H9 (cell line): Measurements from ENCODE around the gene C2orf68. TPM values are rescaled to one million over a fixed set of nuclear protein-coding genes. Genes with fewer than 3 reads are reported as not detected.

Source experiments
- DNase-seq: peaks from one replicate; pipeline ENCODE4 v3.0.0-alpha.2; 2017
- H2AFZ ChIP-seq: one replicate; pipeline ENCODE4 v1.6.1; 2013; ENCODE audit warnings: mild to moderate bottlenecking, low read length, control low read depth, moderate library complexity
- H2AK5ac ChIP-seq: 2 replicates; pipeline ENCODE4 v1.6.1; 2013; ENCODE audit warnings: low read length, control low read depth, mixed read lengths; ENCODE audit not compliant: insufficient read length
- H2BK120ac ChIP-seq: one replicate; pipeline ENCODE4 v1.6.1; 2013; ENCODE audit warnings: low read depth, mild to moderate bottlenecking, low read length, control low read depth, inconsistent platforms; ENCODE audit not compliant: poor library complexity, severe bottlenecking
- H2BK12ac ChIP-seq: 2 replicates; pipeline ENCODE4 v1.6.1; 2013; ENCODE audit warnings: low read length, control low read depth, mixed read lengths, low read depth; ENCODE audit not compliant: insufficient read length
- H2BK15ac ChIP-seq: 2 replicates; pipeline ENCODE4 v1.6.1; 2013; ENCODE audit warnings: low read depth, low read length, control low read depth
- H2BK20ac ChIP-seq: one replicate; pipeline ENCODE4 v1.6.1; 2013; ENCODE audit warnings: low read depth, mild to moderate bottlenecking, low read length, control low read depth, inconsistent platforms; ENCODE audit not compliant: poor library complexity, severe bottlenecking
- H2BK5ac ChIP-seq: 2 replicates; pipeline ENCODE4 v1.6.1; 2013; ENCODE audit warnings: low read length, control low read depth, mixed read lengths; ENCODE audit not compliant: insufficient read length
- H3K14ac ChIP-seq: 2 replicates; pipeline ENCODE4 v1.6.1; 2013; ENCODE audit warnings: low read length, control low read depth; ENCODE audit not compliant: insufficient read depth
- H3K18ac ChIP-seq: 2 replicates; pipeline ENCODE4 v1.6.1; 2013; ENCODE audit warnings: low read depth, mild to moderate bottlenecking, mixed read lengths, low read length, control low read depth; ENCODE audit not compliant: insufficient read length
- H3K23ac ChIP-seq: 2 replicates; pipeline ENCODE4 v1.6.1; 2013; ENCODE audit warnings: low read length, control low read depth, mixed read lengths, low read depth; ENCODE audit not compliant: insufficient read length
- H3K23me2 ChIP-seq: 2 replicates; pipeline ENCODE4 v1.6.1; 2013; ENCODE audit warnings: low read depth, mild to moderate bottlenecking, mixed read lengths, low read length, control low read depth; ENCODE audit not compliant: insufficient read length, poor library complexity, severe bottlenecking
- H3K27ac ChIP-seq: 2 replicates; pipeline ENCODE4 v1.5.1; 2013; ENCODE audit warnings: low read length, control low read depth, mixed read lengths, low read depth; ENCODE audit not compliant: insufficient read length
- H3K27me3 ChIP-seq: 2 replicates; pipeline ENCODE4 v1.6.1; 2013; ENCODE audit warnings: low read length, control low read depth, inconsistent platforms; ENCODE audit not compliant: insufficient read depth
- H3K4ac ChIP-seq: 2 replicates; pipeline ENCODE4 v1.6.1; 2013; ENCODE audit warnings: low read depth, mild to moderate bottlenecking, control low read depth, inconsistent platforms, low read length, moderate library complexity
- H3K4me1 ChIP-seq: 2 replicates; pipeline ENCODE4 v1.6.1; 2013; ENCODE audit warnings: low read length, control low read depth, inconsistent platforms; ENCODE audit not compliant: insufficient read depth
- H3K4me2 ChIP-seq: 2 replicates; pipeline ENCODE4 v1.6.1; 2013; ENCODE audit warnings: low read length, control low read depth, mixed read lengths; ENCODE audit not compliant: insufficient read length, insufficient read depth
- H3K56ac ChIP-seq: 2 replicates; pipeline ENCODE4 v1.6.1; 2013; ENCODE audit warnings: low read depth, mild to moderate bottlenecking, mixed read lengths, low read length, control low read depth; ENCODE audit not compliant: insufficient read length
- H3K79me1 ChIP-seq: 2 replicates; pipeline ENCODE4 v1.6.1; 2013; ENCODE audit warnings: low read depth, mild to moderate bottlenecking, moderate library complexity, low read length, control low read depth, inconsistent platforms; ENCODE audit not compliant: insufficient read depth, poor library complexity, severe bottlenecking
- H3K79me2 ChIP-seq: 2 replicates; pipeline ENCODE4 v1.6.1; 2013; ENCODE audit warnings: low read length, control low read depth, inconsistent platforms; ENCODE audit not compliant: insufficient read depth
- H3K9ac ChIP-seq: 2 replicates; pipeline ENCODE4 v1.6.1; 2013; ENCODE audit warnings: low read length, control low read depth, mixed read lengths; ENCODE audit not compliant: insufficient read length; ENCODE audit errors: extremely low read depth
- H3K9me3 ChIP-seq: one replicate; pipeline ENCODE4 v1.6.1; 2013; ENCODE audit warnings: low read depth, low read length, inconsistent platforms; ENCODE audit not compliant: control insufficient read depth
- H3T11ph ChIP-seq: one replicate; pipeline ENCODE4 v1.6.1; 2013; ENCODE audit warnings: mild to moderate bottlenecking, low read length, control low read depth, inconsistent platforms
- H4K20me1 ChIP-seq: one replicate; pipeline ENCODE4 v1.6.1; 2013; ENCODE audit not compliant: control insufficient read depth, insufficient read length, insufficient read depth
- H4K5ac ChIP-seq: 2 replicates; pipeline ENCODE4 v1.6.1; 2013; ENCODE audit warnings: low read depth, mild to moderate bottlenecking, mixed read lengths, low read length, control low read depth; ENCODE audit not compliant: insufficient read length
- H4K8ac ChIP-seq: replicated peaks from 2 replicates; pipeline ENCODE4 v1.6.1; 2013; ENCODE audit warnings: low read length, control low read depth, mixed read lengths, low read depth; ENCODE audit not compliant: insufficient read length
- H4K91ac ChIP-seq: 2 replicates; pipeline ENCODE4 v1.6.1; 2013; ENCODE audit warnings: low read depth, mild to moderate bottlenecking, moderate library complexity, mixed read lengths, low read length, control low read depth; ENCODE audit not compliant: insufficient read length
- H3K27ac Mint-ChIP-seq, 3 experiments: 2 replicates in 2 of 3; 3 replicates in 1 of 3; pipeline ENCODE4 v1.8.0; 2020 to 2021; ENCODE audit warnings: mixed read lengths in 3 of 3, mild to moderate bottlenecking in 1 of 3, moderate library complexity in 1 of 3
- H3K27me3 Mint-ChIP-seq: 2 replicates; pipeline ENCODE4 v1.8.0; 2021; ENCODE audit warnings: low read depth, mild to moderate bottlenecking, moderate library complexity, mixed read lengths
- H3K36me3 Mint-ChIP-seq, 3 experiments: 2 replicates in 2 of 3; 3 replicates in 1 of 3; pipeline ENCODE4 v1.8.0; 2020 to 2021; ENCODE audit warnings: low read depth in 3 of 3, mixed read lengths in 3 of 3; ENCODE audit not compliant: insufficient read depth in 1 of 3
- H3K4me1 Mint-ChIP-seq, 2 experiments: 2 replicates each; pipeline ENCODE4 v1.8.0; 2020; ENCODE audit warnings: mixed read lengths in 2 of 2
- H3K4me3 Mint-ChIP-seq, 2 experiments: 2 replicates in 1 of 2; 3 replicates in 1 of 2; pipeline ENCODE4 v1.8.0; 2020 to 2021; ENCODE audit warnings: mild to moderate bottlenecking in 2 of 2, mixed read lengths in 2 of 2, moderate library complexity in 1 of 2
- H3K9me3 Mint-ChIP-seq, 2 experiments: 2 replicates in 1 of 2; 3 replicates in 1 of 2; pipeline ENCODE4 v1.8.0; 2020; ENCODE audit warnings: mild to moderate bottlenecking in 2 of 2, mixed read lengths in 2 of 2, moderate library complexity in 1 of 2
- CTCF ChIP-seq: fragments of 200-600 bp; sonication (generic); conservative IDR thresholded peaks from 3 replicates; pipeline ENCODE4 v1.8.0; 2021; ENCODE audit warnings: antibody characterized with exemption, mild to moderate bottlenecking
- WGBS: extraction: QIAGEN DNeasy Blood & Tissue Kit; methylation state at CpG from one replicate; pipeline ENCODE4 v1.1.7; 2013; ENCODE audit warnings: missing lambda C conversion rate, low lambda C conversion rate, mixed read lengths; ENCODE audit not compliant: insufficient read length; ENCODE audit errors: extremely low coverage; 5-methylcytosine and 5-hydroxymethylcytosine counted together
- total RNA-seq: library from RNA; stranded (reverse); gene quantifications from 2 replicates; pipeline ENCODE4 v1.2.1, GENCODE V29; 2021

C2orf68 gene
- total RNA-seq, 1 experiment from 2014 or later, result 39.6 TPM

GRCh38 chr2:85650456-85650855 is 38.6 kb upstream of the C2orf68 start:
- Mint-ChIP-seq H3K27ac (no peak overlapping the region), H3K27me3 (no peaks in the 10 kb centered on the region; the same call in 1 of the 2 replicates), H3K4me1 (peaks cover 4% of the 10 kb centered on the region in 2 experiments; a peak in 2 of 4 replicates), H3K4me3 (no peak overlapping the region), H3K9me3 (no peaks in the 10 kb centered on the region), H3K36me3 (peaks cover 38 to 80% (median 68%) of the 10 kb centered on the region in 3 experiments; a peak in 6 of 7 replicates)
- H3T11ph ChIP-seq, result no peak overlapping the region
- no peak overlapping the region for H3K9ac ChIP-seq
- H3K23me2 ChIP-seq, result no peaks in the 10 kb centered on the region
- H3K27me3 ChIP-seq, result no peaks in the 10 kb centered on the region
- no peak for DNase-seq
- no peak overlapping the region for H4K91ac ChIP-seq
- no peak overlapping the region for H2BK5ac ChIP-seq
- H3K79me1 ChIP-seq, result no peaks in the 10 kb centered on the region
- no peak overlapping the region for H3K4me2 ChIP-seq
- H2BK15ac ChIP-seq, result no peak overlapping the region
- H2AFZ ChIP-seq, result no peak overlapping the region
- no peak for TF ChIP-seq CTCF
- H4K20me1 ChIP-seq, result no peaks in the 10 kb centered on the region
- no peak overlapping the region for H4K8ac ChIP-seq
- no peak overlapping the region for H2BK20ac ChIP-seq
- H2BK12ac ChIP-seq, result no peak overlapping the region
- no peak overlapping the region for H3K23ac ChIP-seq
- H3K9me3 ChIP-seq, result no peaks in the 10 kb centered on the region
- no peak overlapping the region for H4K5ac ChIP-seq
- H2AK5ac ChIP-seq, result no peak overlapping the region
- no peak overlapping the region for H3K56ac ChIP-seq
- no peak overlapping the region for H3K27ac ChIP-seq
- H2BK120ac ChIP-seq, result no peak overlapping the region
- no CpG with 5 or more reads among the region's 4 CpGs for WGBS
- H3K4ac ChIP-seq, result no peak overlapping the region
- no peaks in the 10 kb centered on the region for H3K4me1 ChIP-seq
- no peak overlapping the region for H3K18ac ChIP-seq
- no peak overlapping the region for H3K14ac ChIP-seq
- no peaks in the 10 kb centered on the region for H3K79me2 ChIP-seq
